Heart left ventricle (tissue), 13 donors: Measurements from ENCODE around the gene KRTAP2-2.

Source experiments
- POLR2A ChIP-seq, 2 donors: fragments of 450-650 bp; IDR thresholded peaks; one replicate each; pipeline ENCODE4 v1.6.1; 2017; ENCODE audit warnings: antibody characterized with exemption in 2 of 2, mild to moderate bottlenecking in 2 of 2, moderate library complexity in 2 of 2
- TF ChIP-seq, protein P1 (sequence below), 12 donors: fragments of 200-600 bp; sonication (generic) in 4 of 12; IDR thresholded peaks; one replicate each; pipeline versions ENCODE4 v1.5.0 to v1.8.0; 2018 to 2022; ENCODE audit warnings: antibody characterized with exemption in 12 of 12, mild to moderate bottlenecking in 5 of 12
- donor health status: ischemic (EF 13 %, LVEDD 7.1; RV severe dilation, severe dysfunction).
- donor health status: DM: no; HTN: yes; CAD: no.
- donor health status: DM: no; HTN: no; CAD: no.
- donor health status: ischemic (EF 25% LVEDD 6.9; RV normal size, moderate dysfunction).
- donor health status: ischemic (EF 25% LVEDD 5.7; RV mildly dilated, moderate dysfunction).
- donor health status: ischemic (EF 35%, LVEDD 5.7; RV mildly dilated, moderate dysfunction).
- donor health status: nonischemic (EF 11% LVEDD 7.7; RV severe dilation, severe dysfunction).
- donor health status: DM: yes; HTN: yes; CAD: no.
- donor health status: PGD.
- donor health status: ischemic (EF 29% LVEDD 5.4; RV normal size, mild dysfunction).
- donor health status: nonischemic (EF 23%, LVEDD 6.1; RV moderate dilation, normal function).

DNA sequence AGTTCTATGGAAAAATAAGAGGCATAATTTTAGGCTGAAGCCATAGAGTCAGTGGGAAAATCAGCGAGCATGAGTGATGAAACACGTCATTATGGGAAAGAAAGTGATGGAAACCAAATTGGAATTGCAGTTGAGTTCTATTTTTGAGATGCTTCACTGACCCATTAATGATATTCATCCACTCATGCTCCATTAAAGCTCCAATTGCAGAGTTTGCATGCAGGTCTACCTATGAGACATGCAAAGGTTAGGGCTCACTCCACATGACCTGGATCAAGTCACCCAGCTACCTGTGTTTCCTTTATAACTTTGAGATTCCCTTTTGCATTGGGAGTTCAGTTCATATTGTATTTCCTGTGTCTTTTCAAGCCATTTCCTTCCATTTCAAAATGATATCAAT lies 18.6 kb upstream of the KRTAP2-2 start:
- no peak for TF ChIP-seq POLR2A (IDR thresholded peaks at IDR 0.05)
- TF ChIP-seq, protein P1, sequence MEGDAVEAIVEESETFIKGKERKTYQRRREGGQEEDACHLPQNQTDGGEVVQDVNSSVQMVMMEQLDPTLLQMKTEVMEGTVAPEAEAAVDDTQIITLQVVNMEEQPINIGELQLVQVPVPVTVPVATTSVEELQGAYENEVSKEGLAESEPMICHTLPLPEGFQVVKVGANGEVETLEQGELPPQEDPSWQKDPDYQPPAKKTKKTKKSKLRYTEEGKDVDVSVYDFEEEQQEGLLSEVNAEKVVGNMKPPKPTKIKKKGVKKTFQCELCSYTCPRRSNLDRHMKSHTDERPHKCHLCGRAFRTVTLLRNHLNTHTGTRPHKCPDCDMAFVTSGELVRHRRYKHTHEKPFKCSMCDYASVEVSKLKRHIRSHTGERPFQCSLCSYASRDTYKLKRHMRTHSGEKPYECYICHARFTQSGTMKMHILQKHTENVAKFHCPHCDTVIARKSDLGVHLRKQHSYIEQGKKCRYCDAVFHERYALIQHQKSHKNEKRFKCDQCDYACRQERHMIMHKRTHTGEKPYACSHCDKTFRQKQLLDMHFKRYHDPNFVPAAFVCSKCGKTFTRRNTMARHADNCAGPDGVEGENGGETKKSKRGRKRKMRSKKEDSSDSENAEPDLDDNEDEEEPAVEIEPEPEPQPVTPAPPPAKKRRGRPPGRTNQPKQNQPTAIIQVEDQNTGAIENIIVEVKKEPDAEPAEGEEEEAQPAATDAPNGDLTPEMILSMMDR (IDR thresholded peaks at IDR 0.05): no peak
